GM19025 (cell line): ENCODE data around the gene GAST.
"Not testable (repeated sequence)": the region's sequence is repeated elsewhere in the genome, so short reads cannot be mapped to it uniquely, and the experiment has no call there.

ENCODE experiments used
- ATAC-seq: cut with Tn5 transposase; IDR thresholded peaks from one replicate; pipeline ENCODE4 v1.9.1; 2021; ENCODE audit warnings: mild to moderate bottlenecking, low read depth, moderate library complexity; ENCODE audit not compliant: unreplicated experiment

Gene GAST, protein sequence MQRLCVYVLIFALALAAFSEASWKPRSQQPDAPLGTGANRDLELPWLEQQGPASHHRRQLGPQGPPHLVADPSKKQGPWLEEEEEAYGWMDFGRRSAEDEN

GRCh38 chr17:41711669-41712400, at the start of gene GAST:
Gene GAST (plus strand): TSS chr17:41712331. CDS start chr17:41715437, 3,106 bp downstream.
- no peak for ATAC-seq

- ATAC-seq: no peak
Measured at GRCh38 chr17:41663451-41664171, 48.5 kb upstream of the GAST start.

DNA sequence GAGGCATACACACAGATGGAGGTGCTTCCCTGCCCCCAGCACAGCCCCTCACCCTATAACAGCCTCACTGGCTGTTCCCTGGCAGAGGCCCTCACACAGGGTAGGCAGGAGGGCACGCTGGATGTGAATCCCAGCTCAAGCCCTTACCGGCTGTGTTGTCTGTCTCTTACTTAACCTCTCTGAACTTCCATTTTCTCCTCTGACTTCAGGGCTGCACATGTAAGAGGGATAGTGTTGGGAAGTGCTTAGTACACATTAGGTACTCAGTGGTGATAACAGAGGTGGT, 48.0 kb upstream of the GAST start:
- ATAC-seq: no peak

GRCh38 chr17:41664587-41665565, 47.3 kb upstream of the GAST start:
- no peak for ATAC-seq

DNA sequence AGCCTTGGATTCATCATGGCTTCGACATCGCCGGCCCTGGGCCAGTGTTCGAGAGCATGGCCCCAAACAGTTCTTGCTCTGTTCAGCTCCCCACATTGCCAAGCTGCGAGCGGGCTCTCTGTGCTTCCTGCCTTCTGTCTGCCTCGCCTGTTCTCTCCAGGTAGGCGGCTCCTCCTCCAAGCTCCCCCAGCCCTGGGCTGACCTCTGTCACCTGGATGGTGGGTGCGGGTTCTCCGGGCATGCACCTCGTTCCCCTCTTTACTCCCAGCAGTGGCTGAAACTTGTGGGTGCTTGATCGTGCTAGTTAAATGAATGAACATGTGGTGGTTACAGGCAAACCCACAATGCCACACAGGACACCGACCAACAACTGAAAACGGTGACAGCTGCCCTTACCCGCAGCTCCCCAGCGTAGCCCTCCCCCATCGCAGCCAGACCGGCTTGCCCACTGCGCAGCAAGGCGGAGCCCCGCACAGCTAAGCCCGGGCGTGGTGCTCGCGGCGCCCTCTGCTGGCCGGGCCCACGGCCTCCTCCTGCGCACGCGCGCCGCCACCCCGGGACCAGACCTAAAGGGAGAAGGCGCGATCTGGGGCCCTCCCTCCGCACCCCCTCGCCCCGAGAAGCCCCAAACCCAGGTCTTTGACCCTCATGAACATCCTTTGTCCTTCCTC, 46.4 kb upstream of the GAST start:
- peak; percentile 54 for ATAC-seq

DNA sequence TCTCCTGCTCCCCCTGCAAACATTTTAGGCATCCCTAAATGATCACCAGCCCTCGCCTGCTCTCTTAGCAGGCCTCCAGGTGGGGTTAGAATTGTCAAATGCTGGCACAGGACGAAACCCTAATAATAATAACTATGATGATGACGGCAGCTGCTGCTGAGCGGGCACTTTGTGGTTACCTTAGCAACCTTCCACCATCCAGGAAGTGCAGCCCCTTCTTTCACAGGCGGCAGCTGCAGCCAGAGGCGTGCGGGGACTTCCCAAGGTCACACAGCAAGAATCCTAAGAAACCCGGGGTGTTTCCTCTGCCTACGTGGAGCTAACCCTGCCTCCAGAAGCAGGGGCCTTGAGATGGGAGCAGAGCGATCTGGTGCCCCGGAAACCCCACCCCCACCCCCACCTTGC, 45.9 kb upstream of the GAST start:
- ATAC-seq: peak; percentile 28

- peak; percentile 41 for ATAC-seq
Measured at GRCh38 chr17:41666708-41667279, 45.3 kb upstream of the GAST start.

DNA sequence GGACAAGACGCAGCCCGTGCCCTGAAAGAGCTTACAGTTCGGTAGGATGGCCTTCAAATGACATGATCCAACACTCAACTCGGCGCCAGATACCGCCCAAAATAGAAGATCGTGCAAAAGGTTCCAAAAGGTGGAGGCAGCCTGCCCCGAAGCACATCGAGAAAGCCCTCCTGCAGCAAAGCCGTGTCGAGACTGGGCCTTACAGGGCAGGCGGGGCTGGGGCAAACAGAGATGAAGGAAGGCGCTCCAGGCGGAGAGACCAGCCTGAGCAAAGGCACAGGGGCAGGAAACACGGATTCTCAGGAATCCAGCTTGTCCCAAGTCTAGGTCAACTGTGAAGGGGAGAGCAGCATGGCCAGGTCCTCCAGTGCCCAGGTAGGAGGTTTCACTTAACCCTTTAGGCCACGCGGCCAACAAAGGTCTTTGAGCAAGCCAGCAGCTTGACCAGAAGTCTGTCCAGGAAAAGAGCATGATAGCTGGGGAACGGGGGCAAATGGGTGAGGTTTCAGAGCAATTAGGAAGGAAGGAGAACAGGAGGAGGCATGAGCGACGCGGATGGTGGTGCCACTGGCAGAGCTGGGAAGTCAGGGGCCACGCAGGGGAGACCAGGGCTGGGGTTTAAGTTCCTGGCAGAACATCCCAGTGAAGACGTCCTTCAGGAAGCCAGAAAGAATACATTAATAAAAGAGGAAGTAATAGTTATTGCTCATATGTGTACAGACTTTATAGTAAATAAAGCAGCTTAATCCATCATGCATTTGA, 44.7 kb upstream of the GAST start:
- ATAC-seq: no peak

DNA sequence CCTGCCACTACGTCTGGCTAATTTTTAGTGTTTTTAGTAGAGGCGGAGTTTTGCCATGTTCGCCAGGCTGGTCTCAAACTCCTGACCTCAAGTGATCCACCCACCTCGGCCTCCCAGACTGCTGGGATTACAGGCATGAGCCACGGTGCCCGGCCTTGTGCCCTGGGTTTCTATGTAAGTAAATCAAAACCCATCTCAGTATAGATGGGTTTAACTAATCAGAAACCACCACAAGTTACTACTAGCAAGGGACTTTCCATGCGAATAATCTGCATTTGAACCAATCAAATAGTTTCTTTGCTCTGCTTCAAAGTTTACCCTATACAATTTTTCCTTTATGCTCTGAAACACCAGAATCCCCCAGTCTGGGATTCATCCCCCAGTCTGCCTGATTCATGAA, 40.0 kb upstream of the GAST start:
- ATAC-seq: no peak

DNA sequence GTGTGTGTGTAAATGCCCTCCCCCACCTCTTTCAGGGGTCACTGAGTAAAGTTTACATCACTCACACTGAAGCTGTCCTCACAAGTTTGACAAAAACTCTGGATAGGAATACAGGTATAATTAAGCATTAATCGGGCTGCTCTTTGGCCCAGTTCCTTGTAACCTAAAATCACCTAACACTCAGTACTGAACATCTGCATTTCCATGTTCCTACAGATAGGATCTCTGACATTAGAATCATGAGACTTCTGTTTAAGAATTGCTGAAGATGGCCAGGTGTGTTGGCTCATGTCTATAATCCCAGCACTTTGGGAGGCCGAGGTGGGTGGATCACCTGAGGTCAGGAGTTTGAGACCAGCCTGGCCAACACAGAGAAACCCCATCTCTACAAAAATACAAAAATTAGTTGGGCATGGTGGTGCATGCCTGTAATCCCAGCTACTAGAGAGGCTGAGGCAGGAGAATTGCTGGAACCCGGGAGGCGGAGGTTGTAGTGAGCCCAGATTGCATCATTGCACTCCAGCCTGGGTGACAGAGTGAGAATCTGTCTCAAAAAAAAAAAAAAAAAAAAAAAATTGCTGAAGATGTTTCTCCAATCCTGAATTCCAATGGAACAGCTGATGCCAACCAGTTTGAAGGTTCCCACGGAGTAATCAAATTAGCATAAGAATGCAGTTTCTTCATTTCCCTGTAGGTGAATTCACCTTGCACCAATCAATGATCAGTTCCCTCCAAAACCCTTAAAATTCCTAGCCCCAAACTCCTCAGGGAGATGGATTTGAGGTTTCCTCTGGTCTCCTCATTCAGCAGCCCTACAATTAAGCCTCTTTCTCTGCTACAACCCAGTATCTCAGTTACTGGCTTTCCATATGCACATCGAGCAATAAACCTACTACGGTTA, 36.7 kb upstream of the GAST start:
- not testable (repeated sequence) for ATAC-seq

GRCh38 chr17:41676058-41676419, 36.1 kb upstream of the GAST start:
- no peak for ATAC-seq

DNA sequence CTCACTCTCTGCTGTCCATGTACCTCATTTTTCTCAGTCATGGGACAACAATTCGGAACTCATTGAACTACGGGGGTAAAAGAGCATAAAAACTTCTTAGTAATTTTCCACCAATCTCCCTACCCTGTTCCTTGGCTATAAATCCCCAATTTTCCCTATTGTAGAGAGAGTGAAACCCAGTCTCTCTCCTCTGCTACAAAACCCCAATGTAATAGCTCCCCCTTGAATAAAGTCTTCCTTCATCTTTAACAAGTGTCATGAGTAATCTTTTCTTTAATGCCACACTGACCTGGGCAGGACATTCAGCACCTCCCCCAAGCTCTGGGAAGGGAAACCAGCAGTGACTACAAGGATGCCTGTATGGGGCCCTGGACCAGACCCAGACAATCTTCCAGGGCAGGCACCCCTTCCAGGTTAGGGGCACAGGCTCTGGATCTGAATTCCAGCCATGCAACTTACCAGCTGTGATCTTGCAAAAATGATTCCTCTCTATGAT, 33.7 kb upstream of the GAST start:
- peak; percentile 23 for ATAC-seq

DNA sequence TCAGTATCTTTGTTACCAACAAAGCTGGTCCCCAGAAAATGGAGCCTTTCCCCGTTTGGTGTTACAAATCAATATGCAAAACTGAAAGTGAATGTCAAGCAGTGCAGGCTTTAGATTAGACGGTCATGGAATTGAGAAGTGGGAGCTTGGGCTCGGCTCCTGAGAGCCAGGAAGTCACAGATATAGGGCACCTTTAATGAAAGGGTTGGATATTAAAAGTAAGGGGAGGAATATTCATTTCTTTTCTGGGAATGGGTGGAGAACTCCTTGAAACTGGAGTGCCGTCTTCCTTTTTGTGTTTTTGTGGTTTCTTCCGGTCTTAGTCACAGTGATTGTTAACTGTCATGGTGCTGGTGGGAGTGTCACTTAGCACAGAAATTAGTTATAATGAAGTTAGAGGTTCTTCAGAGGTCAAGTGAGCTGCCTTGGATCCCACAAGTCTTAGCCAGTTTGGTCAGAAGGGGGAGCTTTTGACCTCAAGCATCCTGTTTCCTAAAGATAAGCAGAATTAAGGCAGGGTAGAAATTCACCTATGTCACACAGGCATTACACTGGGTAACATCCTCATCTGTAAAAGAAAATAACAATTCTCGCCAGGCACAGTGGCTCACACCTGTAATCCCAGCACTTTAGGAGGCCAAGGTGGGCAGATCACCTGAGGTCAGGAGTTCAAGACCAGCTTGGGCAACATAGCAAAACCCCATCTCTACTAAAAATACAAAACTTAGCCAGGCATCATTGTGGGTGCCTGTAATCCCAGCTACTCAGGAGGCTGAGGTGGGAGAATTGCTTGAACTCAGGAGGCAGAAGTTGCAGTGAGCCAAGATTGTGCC, 33.0 kb upstream of the GAST start:
- ATAC-seq: peak; percentile 51

- no peak for ATAC-seq
Measured at GRCh38 chr17:41679740-41680425, 32.2 kb upstream of the GAST start.

DNA sequence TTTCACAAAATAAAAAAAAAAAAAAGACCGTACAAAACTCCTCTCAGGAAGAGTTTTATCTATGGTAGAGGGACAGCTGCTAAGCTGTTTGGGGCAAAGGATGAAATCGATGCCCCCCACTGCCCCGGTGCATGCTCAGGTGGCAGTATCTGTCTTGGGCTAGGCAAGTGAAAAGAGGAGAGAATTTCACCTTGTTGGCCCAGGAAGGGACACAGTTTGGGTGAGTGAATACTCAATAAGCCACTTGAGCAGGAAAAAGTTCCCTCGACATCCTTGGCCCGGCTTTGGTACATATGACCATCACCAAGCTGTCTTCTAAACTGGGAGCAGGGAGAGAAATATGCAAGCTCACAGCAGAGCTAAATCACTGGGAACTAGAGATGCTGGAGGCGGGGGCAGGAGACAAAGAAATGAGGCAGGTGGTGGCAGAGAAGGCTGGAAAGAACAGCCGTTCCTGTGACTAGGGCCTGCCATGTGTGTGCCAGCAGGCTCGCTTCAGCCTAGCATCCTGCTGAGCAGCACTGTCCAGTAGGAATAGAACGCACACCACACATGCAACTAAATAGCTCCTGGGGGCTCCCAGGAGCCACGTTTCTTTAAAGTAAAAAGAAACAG, 31.6 kb upstream of the GAST start:
- no peak for ATAC-seq

DNA sequence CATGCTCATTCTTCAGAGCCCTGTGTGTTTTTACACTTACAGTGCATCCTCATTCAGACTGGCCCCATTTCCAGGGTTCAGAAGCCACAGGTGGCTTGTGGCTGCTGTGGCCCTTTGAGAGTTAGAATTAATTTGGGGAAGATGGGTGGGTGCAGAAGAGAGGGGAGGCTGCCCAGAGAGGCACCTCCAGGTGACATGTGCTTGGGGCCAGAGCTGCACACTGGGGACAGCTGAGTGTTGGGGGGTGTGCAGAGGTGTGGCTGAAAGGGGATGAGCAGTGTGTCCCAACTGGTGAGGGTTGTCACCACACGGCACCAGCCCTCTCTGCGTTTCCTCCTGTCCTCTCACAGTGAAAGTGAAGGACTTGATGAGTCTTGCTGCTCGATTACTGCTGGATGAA, 30.4 kb upstream of the GAST start:
- ATAC-seq: no peak
